Measurements from ENCODE around the gene ASB1.

The ASB1 gene

GRCh38 chr2:238467792-238468191, 41.1 kb downstream of the ASB1 start:
- DNase-seq (ENCODE audit: low read depth) = peak; percentile 36

- DNase-seq (ENCODE audit: low read depth) = no peak
Measured at GRCh38 chr2:238469155-238469554, 42.4 kb downstream of the ASB1 start.

GRCh38 chr2:238473014-238473413, 46.3 kb downstream of the ASB1 start:
- no peak for DNase-seq (ENCODE audit: low read depth)

- no peak for DNase-seq (ENCODE audit: low read depth)
Measured at GRCh38 chr2:238473523-238473922, 46.8 kb downstream of the ASB1 start.

GRCh38 chr2:238475034-238475433, 48.3 kb downstream of the ASB1 start:
- no peak for DNase-seq (ENCODE audit: low read depth)

DNA sequence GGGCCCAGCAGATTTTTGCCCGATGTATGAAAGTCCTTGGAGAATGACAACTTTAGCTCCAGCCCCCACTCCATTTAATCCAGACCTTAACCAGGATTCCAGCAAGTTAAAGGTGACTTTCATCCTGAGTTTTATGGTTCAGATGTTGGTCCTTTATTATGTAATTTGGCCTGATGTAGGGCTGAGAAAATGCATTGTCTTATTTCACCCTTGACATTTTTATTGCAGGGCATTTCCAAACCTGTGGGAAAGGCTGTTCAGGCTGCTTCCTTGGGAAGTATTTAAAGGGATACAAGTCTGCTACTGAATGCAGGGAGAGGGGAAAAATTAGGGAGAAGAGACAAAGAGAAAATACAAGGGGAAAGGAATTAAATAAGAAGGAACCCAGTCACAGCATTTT, 48.8 kb downstream of the ASB1 start:
- DNase-seq (ENCODE audit: low read depth) = no peak

- DNase-seq (ENCODE audit: low read depth) = no peak
Measured at GRCh38 chr2:238476258-238476657, 49.5 kb downstream of the ASB1 start.

- no peak for DNase-seq (ENCODE audit: low read depth)
Measured at GRCh38 chr2:238478216-238478615, 51.5 kb downstream of the ASB1 start.

DNA sequence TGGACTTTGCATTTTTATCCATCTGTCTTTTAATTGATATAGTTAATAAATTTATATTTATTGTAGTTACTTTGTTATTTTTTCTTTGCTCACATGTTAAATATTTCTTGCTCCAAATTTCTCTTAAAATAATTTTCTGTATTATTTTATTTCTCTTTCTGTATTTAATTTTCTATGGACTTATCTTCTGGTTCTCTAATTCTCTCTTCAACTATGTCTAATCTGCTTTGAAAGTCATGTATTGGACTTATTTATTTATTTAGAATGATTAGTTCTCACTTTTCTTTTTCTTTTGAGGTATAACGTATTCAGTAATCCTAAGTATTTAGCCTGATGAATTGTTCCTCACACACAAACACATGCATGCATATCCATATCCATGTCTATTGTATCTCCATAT, 53.1 kb downstream of the ASB1 start:
- DNase-seq (ENCODE audit: low read depth) = no peak

- no peak for DNase-seq (ENCODE audit: low read depth)
Measured at GRCh38 chr2:238483021-238483420, 56.3 kb downstream of the ASB1 start.

DNA sequence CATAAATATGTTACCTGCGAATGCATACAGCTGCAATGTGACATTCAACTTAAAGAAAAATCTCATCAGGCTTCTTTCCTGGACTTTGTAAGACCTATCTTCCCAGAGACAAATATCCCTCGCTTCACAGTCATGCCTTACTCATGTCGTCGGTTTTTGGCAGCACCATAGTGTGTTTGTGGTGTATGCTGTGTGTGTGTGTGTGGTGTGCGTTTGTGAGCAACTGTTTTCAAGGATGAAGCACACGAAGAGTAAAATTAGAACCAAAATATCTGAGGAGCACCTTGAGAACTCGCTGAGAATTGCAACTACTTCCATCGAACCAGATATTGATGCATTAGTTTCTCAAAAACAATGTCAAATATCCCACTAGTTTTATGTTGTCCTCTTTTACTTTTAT, 56.9 kb downstream of the ASB1 start:
- DNase-seq (ENCODE audit: low read depth) = no peak

DNA sequence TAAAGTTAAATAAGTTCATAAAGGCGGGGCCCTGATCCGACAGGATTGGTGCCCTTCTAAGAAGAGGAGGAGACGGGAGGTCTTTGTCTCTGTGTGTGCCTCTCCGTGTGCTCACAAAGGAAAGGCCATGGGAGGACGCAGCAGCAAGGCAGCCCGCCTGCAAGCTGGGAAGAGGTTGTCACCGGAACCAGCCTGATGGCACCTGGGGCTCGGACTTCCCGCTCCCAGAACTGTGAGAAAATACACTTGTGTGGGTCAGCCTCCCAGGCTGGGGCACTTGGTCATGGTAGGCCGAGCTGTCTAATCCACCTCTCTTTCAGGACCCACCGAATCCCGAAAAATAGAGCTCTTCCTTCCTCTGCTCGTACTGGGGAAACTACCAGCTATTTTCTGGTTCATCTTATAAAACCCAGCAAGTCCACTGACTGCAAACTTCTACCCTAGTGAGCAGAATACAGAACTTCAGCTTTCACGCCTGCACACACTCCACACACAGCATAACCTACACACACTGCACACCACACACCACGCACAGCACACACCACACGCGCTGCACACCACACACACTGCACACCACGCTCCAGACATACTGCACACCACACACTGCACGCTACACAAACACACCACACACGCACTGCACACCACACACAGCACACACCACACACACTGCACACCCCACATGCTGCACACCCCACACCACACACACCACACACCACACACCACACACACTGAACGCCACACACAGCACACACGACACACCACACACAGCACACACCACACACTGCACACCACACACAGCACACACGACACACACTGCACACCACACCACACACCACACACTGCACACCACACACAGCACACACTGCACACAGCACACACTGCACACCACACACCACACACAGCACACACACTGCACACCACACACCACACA, 58.1 kb downstream of the ASB1 start:
- DNase-seq (ENCODE audit: low read depth) = peak; percentile 0

DNA sequence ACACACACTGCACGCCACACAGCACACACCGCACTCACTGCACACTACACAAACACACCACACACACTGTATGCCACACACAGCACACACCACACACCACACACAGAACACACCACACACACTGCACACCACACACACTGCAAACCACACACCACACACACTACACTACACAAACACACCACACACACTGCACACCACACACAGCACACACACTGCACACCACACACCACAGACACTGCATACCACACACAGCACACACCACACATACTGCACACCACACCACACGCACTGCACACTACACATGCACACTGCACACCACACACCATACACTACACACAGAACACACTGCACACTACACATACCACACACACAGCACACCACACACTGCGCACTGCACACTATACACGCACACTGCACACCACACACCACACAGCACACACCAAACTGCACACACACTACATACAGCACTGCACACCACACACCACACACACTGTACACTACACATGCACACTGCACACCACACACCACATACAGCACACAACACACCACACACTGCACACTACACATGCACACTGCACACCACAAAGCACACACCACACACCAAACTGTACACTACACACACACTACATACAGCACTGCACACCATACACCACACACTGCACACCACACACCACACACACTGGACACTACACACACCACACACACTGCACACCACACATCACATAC, 59.6 kb downstream of the ASB1 start:
- DNase-seq (ENCODE audit: low read depth) = no peak

GRCh38 chr2:238487134-238487533, 60.4 kb downstream of the ASB1 start:
- DNase-seq (ENCODE audit: low read depth) = no peak

- no peak for DNase-seq (ENCODE audit: low read depth)
Measured at GRCh38 chr2:238487652-238488346, 61.1 kb downstream of the ASB1 start.

- DNase-seq (ENCODE audit: low read depth) = no peak
Measured at GRCh38 chr2:238488347-238488826, 61.7 kb downstream of the ASB1 start.

- DNase-seq (ENCODE audit: low read depth) = no peak
Measured at GRCh38 chr2:238489431-238489830, 62.7 kb downstream of the ASB1 start.

GRCh38 chr2:238489896-238490295, 63.2 kb downstream of the ASB1 start:
- no peak for DNase-seq (ENCODE audit: low read depth)

DNA sequence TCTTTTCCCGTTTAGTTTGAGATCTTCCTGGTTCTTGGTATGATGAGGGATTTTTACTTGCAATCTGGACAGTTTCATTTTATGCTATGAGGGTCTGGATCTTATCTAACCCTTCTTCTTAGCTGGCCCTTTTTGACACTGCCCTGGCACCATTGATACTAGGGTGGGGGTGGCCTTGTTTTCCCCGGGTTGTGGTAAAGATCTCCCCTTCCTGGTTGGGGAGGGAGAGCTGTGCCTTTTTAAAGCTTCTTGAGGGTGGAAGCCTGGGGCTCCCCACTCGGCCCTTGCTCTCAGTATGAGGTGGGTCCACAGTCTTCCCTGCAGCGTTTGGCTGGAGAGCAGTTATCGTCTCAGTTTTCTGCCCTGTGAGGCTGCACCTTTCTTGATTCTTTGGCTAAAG, 66.1 kb downstream of the ASB1 start:
- DNase-seq (ENCODE audit: low read depth) = no peak

GRCh38 chr2:238493411-238493810, 66.7 kb downstream of the ASB1 start:
- no peak for DNase-seq (ENCODE audit: low read depth)

- DNase-seq (ENCODE audit: low read depth) = no peak
Measured at GRCh38 chr2:238493880-238494572, 67.3 kb downstream of the ASB1 start.

GRCh38 chr2:238494573-238494961, 67.8 kb downstream of the ASB1 start:
- no peak for DNase-seq (ENCODE audit: low read depth)

All from HS-5 (cell line).